H1 (cell line): Measurements from ENCODE around the gene SSX4B. TPM values are rescaled to one million over a fixed set of nuclear protein-coding genes. Genes with fewer than 3 reads are reported as not detected.
"Not testable (repeated sequence)": the region's sequence is repeated elsewhere in the genome, so short reads cannot be mapped to it uniquely, and the experiment has no call there.

Experiments used
- CTCF ChIA-PET: fragments of 300-600 bp; sonication (Branson Sonifier 250); formaldehyde crosslinking; loops from one replicate; lab custom pipeline; 2021; ENCODE audit not compliant: partially characterized antibody; lab: Charles Lee
- POLR2A ChIA-PET: fragments of 300-600 bp; sonication (Branson Sonifier 250); formaldehyde crosslinking; loops from one replicate; lab custom pipeline; 2021; ENCODE audit warnings: inconsistent platforms; ENCODE audit not compliant: partially characterized antibody; lab: Charles Lee
- DNase-seq, 2 experiments: peaks; one replicate each; pipeline versions ENCODE4 v3.0.0 to v3.0.0-alpha.2; 2010 to 2022; ENCODE audit warnings: low spot score in 2 of 2, low read depth in 1 of 2, mixed read lengths in 1 of 2
- FAIRE-seq: peaks from 2 replicates; lab custom pipeline; 2011; peaks lifted over from hg19 to GRCh38; lab: Jason Lieb, UNC
- H2AFZ ChIP-seq: 2 replicates; pipeline ENCODE4 v1.8.1; 2012; ENCODE audit warnings: low read length, inconsistent platforms
- H2AK5ac ChIP-seq: 2 replicates; pipeline ENCODE4 v1.6.1; 2013; ENCODE audit warnings: low read depth, low read length
- H2BK120ac ChIP-seq: replicated peaks from 2 replicates; pipeline ENCODE3; 2013; ENCODE audit warnings: low read depth, low read length, inconsistent platforms
- H2BK12ac ChIP-seq: 2 replicates; pipeline ENCODE4 v1.6.1; 2013; ENCODE audit warnings: low read depth, low read length
- H2BK15ac ChIP-seq: 2 replicates; pipeline ENCODE4 v1.6.1; 2013; ENCODE audit warnings: low read length
- H2BK20ac ChIP-seq: 2 replicates; pipeline ENCODE4 v1.6.1; 2013; ENCODE audit warnings: low read length
- H2BK5ac ChIP-seq: 2 replicates; pipeline ENCODE4 v1.6.1; 2013; ENCODE audit warnings: low read depth, low read length
- H3K14ac ChIP-seq: 2 replicates; pipeline ENCODE4 v1.6.1; 2013; ENCODE audit warnings: inconsistent platforms; ENCODE audit not compliant: insufficient read length
- H3K18ac ChIP-seq: 2 replicates; pipeline ENCODE4 v1.6.1; 2013; ENCODE audit warnings: low read length; ENCODE audit errors: extremely low read depth
- H3K23ac ChIP-seq: 2 replicates; pipeline ENCODE4 v1.6.1; 2013; ENCODE audit warnings: inconsistent platforms; ENCODE audit not compliant: insufficient read length
- H3K23me2 ChIP-seq: 2 replicates; pipeline ENCODE4 v1.6.1; 2013; ENCODE audit warnings: low read depth, low read length
- H3K27ac ChIP-seq: 2 replicates; pipeline ENCODE4 v1.6.1; 2011; ENCODE audit warnings: low read depth, low read length, inconsistent platforms
- H3K27me3 ChIP-seq, 4 experiments: replicated peaks in 1 of 4; 1 replicate in 1 of 4; 2 replicates in 3 of 4; pipeline versions ENCODE4 v1.6.1 to v1.8.1; 2011 to 2013; ENCODE audit warnings: low read length in 3 of 4, mild to moderate bottlenecking in 3 of 4, inconsistent platforms in 2 of 4, mixed read lengths in 2 of 4, moderate library complexity in 1 of 4; ENCODE audit not compliant: control insufficient read depth in 3 of 4, insufficient read depth in 3 of 4; ENCODE audit errors: extremely low read depth in 1 of 4
- H3K36me3 ChIP-seq, 4 experiments: 2 replicates each; pipeline versions ENCODE4 v1.6.1 to v1.8.1; 2011 to 2013; ENCODE audit warnings: mild to moderate bottlenecking in 4 of 4, low read length in 3 of 4, moderate library complexity in 2 of 4, control low read depth in 1 of 4, inconsistent platforms in 1 of 4; ENCODE audit not compliant: insufficient read depth in 4 of 4, control insufficient read depth in 2 of 4
- H3K4ac ChIP-seq: replicated peaks from 2 replicates; pipeline ENCODE3; 2013; ENCODE audit warnings: low read length, low read depth, mixed read lengths, inconsistent platforms; ENCODE audit not compliant: insufficient read length
- H3K4me1 ChIP-seq, 4 experiments: replicated peaks in 1 of 4; 1 replicate in 1 of 4; 2 replicates in 3 of 4; pipeline versions ENCODE4 v1.6.1 to v1.8.1; 2011 to 2013; ENCODE audit warnings: low read length in 3 of 4, inconsistent platforms in 2 of 4, mixed read lengths in 1 of 4; ENCODE audit not compliant: insufficient read depth in 4 of 4, control insufficient read depth in 3 of 4
- H3K4me2 ChIP-seq, 2 experiments: 2 replicates each; pipeline versions ENCODE4 v1.6.1 to v1.8.1; 2011 to 2013; ENCODE audit warnings: low read depth in 2 of 2, low read length in 2 of 2, control low read depth in 1 of 2, inconsistent platforms in 1 of 2, mild to moderate bottlenecking in 1 of 2; ENCODE audit not compliant: insufficient read depth in 1 of 2
- H3K4me3 ChIP-seq, 4 experiments: fragments of 200-600, 300-600 bp in 1 of 4; sonication (generic), shearing (Covaris generic), sonication (Bioruptor Twin) in 1 of 4; 2 replicates each; pipeline versions ENCODE4 v1.5.1 to v1.8.1; 2011 to 2016; ENCODE audit warnings: low read length in 4 of 4, low read depth in 3 of 4, control low read depth in 2 of 4, inconsistent platforms in 2 of 4, mild to moderate bottlenecking in 2 of 4, mixed read lengths in 1 of 4, moderate library complexity in 1 of 4; ENCODE audit not compliant: insufficient read depth in 2 of 4; ENCODE audit errors: extremely low read depth in 1 of 4
- H3K56ac ChIP-seq: replicated peaks from 2 replicates; pipeline ENCODE3; 2013; ENCODE audit warnings: low read depth, mild to moderate bottlenecking, mixed read lengths, low read length, inconsistent platforms; ENCODE audit not compliant: insufficient read length
- H3K79me1 ChIP-seq: 2 replicates; pipeline ENCODE4 v1.6.1; 2013; ENCODE audit warnings: low read depth, low read length, control low read depth
- H3K79me2 ChIP-seq, 2 experiments: 2 replicates each; pipeline versions ENCODE4 v1.6.1 to v1.8.1; 2012 to 2013; ENCODE audit warnings: low read length in 2 of 2, mild to moderate bottlenecking in 2 of 2, inconsistent platforms in 1 of 2; ENCODE audit not compliant: insufficient read depth in 2 of 2, control insufficient read depth in 1 of 2
- H3K9ac ChIP-seq, 4 experiments: replicated peaks in 1 of 4; 1 replicate in 1 of 4; 2 replicates in 3 of 4; pipeline versions ENCODE4 v1.6.1 to v1.8.1; 2011 to 2013; ENCODE audit warnings: low read depth in 3 of 4, low read length in 3 of 4, control low read depth in 2 of 4, mild to moderate bottlenecking in 2 of 4, moderate library complexity in 2 of 4, inconsistent platforms in 1 of 4; ENCODE audit errors: extremely low read depth in 1 of 4
- H3K9me3 ChIP-seq, 2 experiments: 2 replicates each; pipeline versions ENCODE4 v1.6.1 to v1.8.1; 2012 to 2013; ENCODE audit warnings: mild to moderate bottlenecking in 2 of 2, moderate library complexity in 2 of 2, control low read depth in 1 of 2, inconsistent platforms in 1 of 2, low read depth in 1 of 2, low read length in 1 of 2, mixed read lengths in 1 of 2; ENCODE audit not compliant: insufficient read depth in 2 of 2
- H4K20me1 ChIP-seq, 2 experiments: replicated peaks in 1 of 2; 2 replicates each; pipeline versions ENCODE3 to v1.8.1; 2011 to 2013; ENCODE audit warnings: inconsistent platforms in 2 of 2, low read length in 2 of 2, mild to moderate bottlenecking in 1 of 2; ENCODE audit not compliant: insufficient read depth in 2 of 2, control insufficient read depth in 1 of 2
- H4K5ac ChIP-seq: 2 replicates; pipeline ENCODE4 v1.6.1; 2013; ENCODE audit warnings: low read length, low read depth, mixed read lengths, inconsistent platforms; ENCODE audit not compliant: insufficient read length
- H4K8ac ChIP-seq: 2 replicates; pipeline ENCODE4 v1.8.0; 2013; ENCODE audit warnings: mild to moderate bottlenecking, moderate library complexity, low read length, inconsistent platforms; ENCODE audit not compliant: insufficient read depth; ENCODE audit errors: extremely low read depth
- H4K91ac ChIP-seq: replicated peaks from 2 replicates; pipeline ENCODE3; 2013; ENCODE audit warnings: low read length, mixed read lengths, inconsistent platforms; ENCODE audit not compliant: insufficient read length
- WGBS, 2 experiments: shearing (Covaris generic) in 1 of 2; methylation state at CpG; one replicate each; pipeline versions ENCODE4 v1.1.6 to v1.1.7; 2013 to 2015; ENCODE audit warnings: low lambda C conversion rate in 2 of 2, mixed read lengths in 2 of 2, inconsistent platforms in 1 of 2, low coverage in 1 of 2, missing lambda C conversion rate in 1 of 2; ENCODE audit not compliant: insufficient replicate concordance in 2 of 2, insufficient coverage in 1 of 2, insufficient read length in 1 of 2; ENCODE audit errors: extremely low coverage in 1 of 2, missing lambda C conversion rate in 1 of 2; 5-methylcytosine and 5-hydroxymethylcytosine counted together
- polyA plus RNA-seq, 7 experiments: library from polyadenylated mRNA; depleted of rRNA in 3 of 7; stranded (reverse) in 5 of 7; unstranded in 2 of 7; fragments of >200 nt in 5 of 7; fragments of 200-250 nt in 2 of 7; gene quantifications; 1 replicate in 5 of 7; 2 replicates in 1 of 7; 4 replicates in 1 of 7; pipeline versions ENCODE4 v1.2.1 to v1.2.3, GENCODE V29; 2011 to 2013; ENCODE audit warnings: missing spikeins in 2 of 7, mixed read lengths in 2 of 7
- small RNA-seq: library from polyadenylated mRNA; stranded (forward); fragments of <200 nt; extraction: miRNeasy Mini kit (QIAGEN cat#:217004); gene quantifications from one replicate; pipeline ENCODE3, GENCODE V24; 2013; ENCODE audit not compliant: insufficient read depth
- total RNA-seq: library from RNA; stranded (reverse); fragmentation: NEBNext Ultra II Directional; extraction: Animal tissue kit (Norgen Biotek cat#: 25700); gene quantifications from 2 replicates; pipeline ENCODE4 v1.2.1, GENCODE V29; 2021

The SSX4B gene
- total and polyA plus RNA-seq, 2 of the 8 experiments (the other 6 are each of a cell fraction or from before 2014, with no cell fraction given), result 0.26 to 0.32 TPM

DNA sequence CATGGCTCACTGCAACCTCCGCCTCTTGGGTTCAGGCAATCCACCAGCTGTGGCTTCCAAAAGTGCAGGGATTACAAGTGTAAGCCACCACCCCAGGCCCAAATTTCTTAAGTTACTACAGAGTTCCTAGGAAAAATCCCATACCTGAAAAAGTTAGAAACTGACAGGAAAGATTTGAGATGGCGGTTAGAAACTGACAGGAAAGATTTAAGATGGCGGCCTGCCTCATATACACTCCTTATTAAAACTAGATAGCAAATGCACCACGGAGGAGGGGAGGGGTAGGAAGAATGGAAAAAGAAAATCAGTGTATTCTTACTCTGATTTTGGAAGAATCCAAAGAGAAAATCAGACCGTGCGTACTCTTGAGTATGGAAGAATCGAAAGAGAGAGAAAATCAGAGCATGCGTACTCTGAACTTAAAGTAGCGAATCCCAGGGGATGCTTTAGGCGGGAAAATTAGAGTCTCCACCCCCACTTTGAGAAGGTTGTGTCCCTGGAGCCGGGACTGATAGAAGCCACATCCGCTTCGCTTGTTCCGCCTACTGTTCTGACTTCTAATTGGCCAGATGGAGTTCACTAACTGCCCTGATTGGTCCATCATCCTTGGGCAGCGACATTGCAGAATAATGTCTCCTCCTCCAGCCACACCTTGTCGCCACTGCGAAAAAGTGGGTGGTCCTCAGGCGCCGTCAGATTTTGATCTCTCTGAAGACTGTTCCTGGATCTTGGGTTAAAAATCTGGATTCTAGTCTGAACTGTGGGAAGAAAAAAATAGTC lies 55.3 kb downstream of the SSX4B start, which contains the start of gene SSX3:
Gene SSX3, minus strand, starts transcription at position 389 of the 780 bp plus-strand sequence. CDS start 1,454 bp downstream, outside the sequence.
- CTCF ChIA-PET, POLR2A ChIA-PET, H3K4me1 ChIP-seq, H3K23ac ChIP-seq, H3K56ac ChIP-seq, H2BK12ac ChIP-seq, H3K14ac ChIP-seq, H4K91ac ChIP-seq, H3K4ac ChIP-seq, H2BK5ac ChIP-seq, H3K4me3 ChIP-seq, DNase-seq, H3K79me2 ChIP-seq, H3K9ac ChIP-seq, H2AK5ac ChIP-seq, H4K5ac ChIP-seq, H2BK15ac ChIP-seq, H2BK20ac ChIP-seq, H3K36me3 ChIP-seq, H3K23me2 ChIP-seq, H4K20me1 ChIP-seq, H2BK120ac ChIP-seq, H3K27ac ChIP-seq, H3K18ac ChIP-seq, H3K79me1 ChIP-seq, FAIRE-seq, H3K4me2 ChIP-seq, H3K27me3 ChIP-seq, H3K9me3 ChIP-seq, H4K8ac ChIP-seq, H2AFZ ChIP-seq: not testable (repeated sequence)
- 88% methylated on average over 16 of the region's 19 CpGs; no CpG with 5 or more reads in 1 of the 2 experiments for WGBS, 2 experiments

Small RNAs within 50 kb of the gene (small RNA-seq; reads per million reads assigned to genes)
- gene AL606490.4 (not detected), gene AL606490.7 (not detected)

Other genes starting within 250 kb of the SSX4B start
- not detected in 2 replicates for gene SSX5, start 215.2 kb downstream of the SSX4B start, total RNA-seq
- not detected in 2 replicates for gene SSX5, start 215.2 kb downstream of the SSX4B start, polyA plus RNA-seq (2011; rRNA removed)
- not detected in 2 replicates for gene SSX1, start 156.6 kb downstream of the SSX4B start, total RNA-seq
- 0.08 TPM in 1 of 2 replicates, not detected in the other for gene SSX1, start 156.6 kb downstream of the SSX4B start, polyA plus RNA-seq (2011; rRNA removed)
- not detected in 2 replicates for gene SSX3, start 55.3 kb downstream of the SSX4B start, total RNA-seq
- gene SSX3, start 55.3 kb downstream of the SSX4B start, polyA plus RNA-seq (2011; rRNA removed), result not detected in 2 replicates
- gene SSX4, start 28.4 kb downstream of the SSX4B start, total RNA-seq, result 0.32 TPM in 1 of 2 replicates, not detected in the other
- gene SSX4, start 28.4 kb downstream of the SSX4B start, polyA plus RNA-seq (2011; rRNA removed), result 0.14 and 0.26 TPM in 2 replicates
- gene SLC38A5, start 58.3 kb upstream of the SSX4B start, total RNA-seq, result 70.9 and 73.8 TPM in 2 replicates
- 106 and 135 TPM in 2 replicates for gene SLC38A5, start 58.3 kb upstream of the SSX4B start, polyA plus RNA-seq (2011; rRNA removed)
- 55.4 and 62.4 TPM in 2 replicates for gene FTSJ1, start 64.2 kb upstream of the SSX4B start, total RNA-seq
- gene FTSJ1, start 64.2 kb upstream of the SSX4B start, polyA plus RNA-seq (2011; rRNA removed), result 80.4 and 104 TPM in 2 replicates
- 14.0 and 14.6 TPM in 2 replicates for gene PORCN, start 97.0 kb upstream of the SSX4B start, total RNA-seq
- gene PORCN, start 97.0 kb upstream of the SSX4B start, polyA plus RNA-seq (2011; rRNA removed), result 34.1 and 47.0 TPM in 2 replicates
- gene EBP, start 109.8 kb upstream of the SSX4B start, total RNA-seq, result 143 and 145 TPM in 2 replicates
- 286 and 288 TPM in 2 replicates for gene EBP, start 109.8 kb upstream of the SSX4B start, polyA plus RNA-seq (2011; rRNA removed)
- gene TBC1D25, start 127.8 kb upstream of the SSX4B start, total RNA-seq, result 6.5 and 9.7 TPM in 2 replicates
- 6.8 and 11.4 TPM in 2 replicates for gene TBC1D25, start 127.8 kb upstream of the SSX4B start, polyA plus RNA-seq (2011; rRNA removed)
- gene RBM3, start 162.5 kb upstream of the SSX4B start, total RNA-seq, result 159 and 164 TPM in 2 replicates
- 73.2 and 99.6 TPM in 2 replicates for gene RBM3, start 162.5 kb upstream of the SSX4B start, polyA plus RNA-seq (2011; rRNA removed)
- gene WDR13, start 185.5 kb upstream of the SSX4B start, total RNA-seq, result 19.4 and 19.7 TPM in 2 replicates
- 46.3 and 120 TPM in 2 replicates for gene WDR13, start 185.5 kb upstream of the SSX4B start, polyA plus RNA-seq (2011; rRNA removed)